NCI-H1048 (cell line): ENCODE data around the gene PPP1R13B.

Source experiments
- DNase-seq: peaks from one replicate; lab custom pipeline; 2025; lab: John Stamatoyannopoulos, UW

PPP1R13B gene

GRCh38 chr14:103685276-103686211 is 161.8 kb downstream of the PPP1R13B start:
- no peak for DNase-seq

DNA sequence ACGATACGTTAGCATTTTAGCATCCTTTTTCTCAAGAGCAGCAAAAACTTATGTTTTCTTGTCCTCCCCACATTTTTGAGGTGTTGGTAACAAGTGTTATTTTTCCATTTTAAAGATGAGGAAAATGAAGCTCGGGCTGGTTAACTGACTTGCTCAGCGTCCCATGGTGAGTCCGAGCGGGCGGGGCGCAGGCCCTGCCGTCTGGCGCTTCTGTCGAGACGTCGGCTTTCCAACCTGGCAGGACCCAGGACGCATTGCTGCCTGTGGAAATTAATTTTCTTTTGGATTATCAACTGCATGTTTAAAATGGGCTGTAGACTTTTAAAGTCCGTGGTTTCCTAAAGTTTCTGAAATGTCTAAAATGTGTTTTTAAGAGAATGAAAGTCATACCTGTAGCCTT is 162.5 kb downstream of the PPP1R13B start:
- no peak for DNase-seq

DNA sequence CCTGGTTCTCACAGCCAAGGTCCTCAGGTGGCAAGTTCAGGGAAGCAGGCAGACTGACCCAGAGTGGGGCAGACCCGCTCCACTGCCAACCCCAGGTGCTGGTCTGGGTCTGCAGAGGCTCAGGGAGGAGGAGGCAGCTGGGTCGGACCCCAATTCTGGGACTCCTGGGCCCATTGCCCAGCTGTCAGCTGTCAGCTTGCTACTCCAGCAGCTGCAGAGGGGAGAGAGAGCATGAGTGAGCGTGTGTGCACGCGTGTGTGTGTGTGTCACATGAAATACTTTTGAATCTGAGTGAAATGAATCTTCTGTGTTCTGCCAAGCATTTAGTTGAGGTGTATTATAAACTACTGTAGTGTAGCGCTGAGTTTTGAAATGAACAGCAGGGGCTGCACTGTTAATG is 162.9 kb downstream of the PPP1R13B start:
- DNase-seq, result no peak
